Suprapubic skin (tissue), 4 donors: ENCODE data around the gene SLX1A.
"Not testable (repeated sequence)": the region's sequence is repeated elsewhere in the genome, so short reads cannot be mapped to it uniquely, and the experiment has no call there.

ENCODE experiments used
- POLR2A ChIP-seq, 2 donors: fragments of 450-650 bp; IDR thresholded peaks; one replicate each; pipeline ENCODE4 v1.6.1; 2017; ENCODE audit warnings: antibody characterized with exemption in 2 of 2, mild to moderate bottlenecking in 2 of 2, moderate library complexity in 2 of 2
- POLR2AphosphoS5 ChIP-seq, 3 donors: sonication (generic); formaldehyde crosslinking; IDR thresholded peaks; one replicate each; pipeline ENCODE4 v1.6.1; 2017; ENCODE audit warnings: antibody characterized with exemption in 3 of 3
- TF ChIP-seq, protein P1 (sequence below), 2 donors: fragments of 200-600 bp in 1 of 2; fragments of 450-650 bp in 1 of 2; sonication (generic) in 1 of 2; IDR thresholded peaks; one replicate each; pipeline ENCODE4 v1.5.1; 2016 to 2019; ENCODE audit warnings: antibody characterized with exemption in 2 of 2, mild to moderate bottlenecking in 1 of 2, moderate library complexity in 1 of 2

DNA sequence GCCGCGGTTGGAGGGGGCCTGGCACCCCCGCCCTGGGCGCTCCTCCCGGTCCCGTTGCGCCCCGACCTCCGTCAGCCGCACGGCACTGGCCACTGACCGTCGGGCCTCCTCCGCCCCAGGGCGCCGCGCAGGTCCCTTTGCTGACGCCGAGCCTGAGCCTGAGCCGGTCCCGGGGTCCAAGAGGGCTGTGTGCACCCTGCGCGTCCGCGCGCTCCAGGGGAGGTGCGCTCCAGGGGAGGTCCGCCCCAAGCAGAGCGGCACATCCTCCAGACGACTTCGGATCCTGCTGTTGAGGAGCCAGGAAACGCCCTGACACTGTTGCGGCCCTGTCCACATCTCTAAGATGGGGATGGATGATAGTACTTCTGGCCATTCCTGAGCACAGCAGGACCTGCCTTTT lies 12.6 kb downstream of the SLX1A start:
- TF ChIP-seq POLR2AphosphoS5, POLR2A (IDR thresholded peaks at IDR 0.05): not testable (repeated sequence)
- TF ChIP-seq, protein P1, sequence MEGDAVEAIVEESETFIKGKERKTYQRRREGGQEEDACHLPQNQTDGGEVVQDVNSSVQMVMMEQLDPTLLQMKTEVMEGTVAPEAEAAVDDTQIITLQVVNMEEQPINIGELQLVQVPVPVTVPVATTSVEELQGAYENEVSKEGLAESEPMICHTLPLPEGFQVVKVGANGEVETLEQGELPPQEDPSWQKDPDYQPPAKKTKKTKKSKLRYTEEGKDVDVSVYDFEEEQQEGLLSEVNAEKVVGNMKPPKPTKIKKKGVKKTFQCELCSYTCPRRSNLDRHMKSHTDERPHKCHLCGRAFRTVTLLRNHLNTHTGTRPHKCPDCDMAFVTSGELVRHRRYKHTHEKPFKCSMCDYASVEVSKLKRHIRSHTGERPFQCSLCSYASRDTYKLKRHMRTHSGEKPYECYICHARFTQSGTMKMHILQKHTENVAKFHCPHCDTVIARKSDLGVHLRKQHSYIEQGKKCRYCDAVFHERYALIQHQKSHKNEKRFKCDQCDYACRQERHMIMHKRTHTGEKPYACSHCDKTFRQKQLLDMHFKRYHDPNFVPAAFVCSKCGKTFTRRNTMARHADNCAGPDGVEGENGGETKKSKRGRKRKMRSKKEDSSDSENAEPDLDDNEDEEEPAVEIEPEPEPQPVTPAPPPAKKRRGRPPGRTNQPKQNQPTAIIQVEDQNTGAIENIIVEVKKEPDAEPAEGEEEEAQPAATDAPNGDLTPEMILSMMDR (IDR thresholded peaks at IDR 0.05) = not testable (repeated sequence)
